Activated CD8-positive, alpha-beta memory T cell treated with anti-CD3 and anti-CD28 coated beads, Interleukin-2, amount 10 ng/mL, durations not matched to agents 7 days and 5 days (primary cell): Measurements from ENCODE around the gene IGSF6. TPM values are rescaled to one million over a fixed set of nuclear protein-coding genes. Genes with fewer than 3 reads are reported as not detected.
"Not testable (repeated sequence)": the region's sequence is repeated elsewhere in the genome, so short reads cannot be mapped to it uniquely, and the experiment has no call there.

ENCODE experiments used
- ATAC-seq: fragments of 150-1000 bp; cut with Tn5 transposase; one replicate; pipeline ENCODE4 v1.10.0; 2021; ENCODE audit warnings: moderate library complexity
- CTCF ChIA-PET: fragments of 350-600 bp; sonication (Branson Sonifier 250); formaldehyde crosslinking; loops from one replicate; lab custom pipeline; 2021; ENCODE audit warnings: antibody characterized with exemption; lab: Charles Lee
- DNase-seq: peaks from one replicate; pipeline ENCODE4 v3.0.0-alpha.2; 2020
- H3K27ac Mint-ChIP-seq: one replicate; pipeline ENCODE4 v1.8.0; 2021; ENCODE audit warnings: mild to moderate bottlenecking, mixed read lengths
- H3K27me3 Mint-ChIP-seq: one replicate; pipeline ENCODE4 v1.8.0; 2021; ENCODE audit warnings: mixed read lengths
- H3K36me3 Mint-ChIP-seq: one replicate; pipeline ENCODE4 v1.8.0; 2021; ENCODE audit warnings: mild to moderate bottlenecking, mixed read lengths
- H3K4me1 Mint-ChIP-seq: one replicate; pipeline ENCODE4 v1.8.0; 2021; ENCODE audit warnings: mixed read lengths
- H3K4me3 Mint-ChIP-seq: one replicate; pipeline ENCODE4 v1.8.0; 2021; ENCODE audit warnings: mild to moderate bottlenecking, moderate library complexity, mixed read lengths
- H3K9me3 Mint-ChIP-seq: one replicate; pipeline ENCODE4 v1.8.0; 2022; ENCODE audit warnings: low read depth, mixed read lengths
- total RNA-seq, 2 experiments: library from RNA; stranded (reverse); gene quantifications; one replicate each; pipeline ENCODE4 v1.2.3, GENCODE V29; 2021

The IGSF6 gene
- total RNA-seq, 2 experiments from 2014 or later, result 0.09 TPM; not detected in 1

GRCh38 chr16:21647562-21648164, 4.7 kb downstream of the IGSF6 start:
- no peak overlapping the region for H3K4me3 Mint-ChIP-seq
- no peaks in the 10 kb centered on the region for H3K27me3 Mint-ChIP-seq
- DNase-seq (no peak), ATAC-seq (peak; percentile 14)
- H3K9me3 Mint-ChIP-seq, result no peaks in the 10 kb centered on the region
- peaks cover 6% of the 10 kb centered on the region for H3K36me3 Mint-ChIP-seq
- peaks cover 55% of the 10 kb centered on the region for H3K4me1 Mint-ChIP-seq
- CTCF ChIA-PET, result interaction anchor here (0.9 to 5.4 kb wide), 5 partner anchors 10 to 61 kb away, joined by 3 to 46 read pairs (median 4); no protein-coding TSS in a partner anchor
- H3K27ac Mint-ChIP-seq, result peak overlapping the region; percentile 91

- DNase-seq (peak; percentile 95), ATAC-seq (peak; percentile 90)
- Mint-ChIP-seq H3K4me3 (peak overlapping the region; percentile 40), H3K4me1 (peaks cover 55% of the 10 kb centered on the region), H3K36me3 (peaks cover 6% of the 10 kb centered on the region), H3K27me3 (no peaks in the 10 kb centered on the region), H3K27ac (peak overlapping the region; percentile 91), H3K9me3 (no peaks in the 10 kb centered on the region)
- CTCF ChIA-PET, result interaction anchor here (0.9 to 5.4 kb wide), 7 partner anchors 11 to 107 kb away, joined by 3 to 46 read pairs (median 6); no protein-coding TSS in a partner anchor
Observed at GRCh38 chr16:21646721-21647561, 5.5 kb downstream of the IGSF6 start.

GRCh38 chr16:21646091-21646490, 6.3 kb downstream of the IGSF6 start:
- Mint-ChIP-seq H3K9me3 (no peaks in the 10 kb centered on the region), H3K36me3 (peaks cover 6% of the 10 kb centered on the region), H3K27ac (peak overlapping the region; percentile 91), H3K27me3 (no peaks in the 10 kb centered on the region), H3K4me3 (peak overlapping the region; percentile 68), H3K4me1 (peaks cover 55% of the 10 kb centered on the region)
- no peak for DNase-seq
- CTCF ChIA-PET, result interaction anchor here (0.8 to 5.4 kb wide), 11 partner anchors 10 to 106 kb away, joined by 3 to 46 read pairs (median 5); no protein-coding TSS in a partner anchor
- no peak for ATAC-seq

- Mint-ChIP-seq H3K4me1 (peaks cover 56% of the 10 kb centered on the region), H3K27me3 (no peaks in the 10 kb centered on the region), H3K4me3 (peak overlapping the region; percentile 68), H3K27ac (peak overlapping the region; percentile 91), H3K36me3 (peaks cover 8% of the 10 kb centered on the region), H3K9me3 (no peaks in the 10 kb centered on the region)
- ATAC-seq (peak; percentile 45), DNase-seq (peak; percentile 58)
- CTCF ChIA-PET, result interaction anchor here (0.7 to 5.4 kb wide), 15 partner anchors 11 to 543 kb away, joined by 3 to 46 read pairs (median 5); no protein-coding TSS in a partner anchor
Observed at GRCh38 chr16:21645261-21645721, 7.1 kb downstream of the IGSF6 start.

GRCh38 chr16:21644674-21645073, 7.7 kb downstream of the IGSF6 start:
- peak overlapping the region; percentile 91 for H3K27ac Mint-ChIP-seq
- CTCF ChIA-PET, result interaction anchor here (1.0 to 5.4 kb wide), 8 partner anchors 13 to 63 kb away, joined by 3 to 46 read pairs (median 6); no protein-coding TSS in a partner anchor
- no peaks in the 10 kb centered on the region for H3K9me3 Mint-ChIP-seq
- H3K36me3 Mint-ChIP-seq, result peaks cover 8% of the 10 kb centered on the region
- DNase-seq (no peak), ATAC-seq (no peak)
- no peaks in the 10 kb centered on the region for H3K27me3 Mint-ChIP-seq
- peak overlapping the region; percentile 68 for H3K4me3 Mint-ChIP-seq
- H3K4me1 Mint-ChIP-seq, result peaks cover 52% of the 10 kb centered on the region

- H3K36me3 Mint-ChIP-seq, result peaks cover 8% of the 10 kb centered on the region
Observed at GRCh38 chr16:21643785-21644184, 8.6 kb downstream of the IGSF6 start.

GRCh38 chr16:21642861-21643260, 9.5 kb downstream of the IGSF6 start:
- no peak overlapping the region for H3K27ac Mint-ChIP-seq
- peaks cover 6% of the 10 kb centered on the region for H3K36me3 Mint-ChIP-seq
- H3K9me3 Mint-ChIP-seq, result no peaks in the 10 kb centered on the region
- ATAC-seq (no peak), DNase-seq (no peak)
- H3K4me3 Mint-ChIP-seq, result no peak overlapping the region
- H3K4me1 Mint-ChIP-seq, result peaks cover 58% of the 10 kb centered on the region
- no peaks in the 10 kb centered on the region for H3K27me3 Mint-ChIP-seq
- CTCF ChIA-PET, result interaction anchor here (1.3 to 7.2 kb wide), 4 partner anchors 14 to 65 kb away, joined by 3 to 99 read pairs (median 30); no protein-coding TSS in a partner anchor

More at GRCh38 chr16:21643785-21644184, 8.6 kb downstream of the IGSF6 start:
- Mint-ChIP-seq H3K27ac (no peak overlapping the region), H3K27me3 (no peaks in the 10 kb centered on the region), H3K9me3 (no peaks in the 10 kb centered on the region), H3K4me1 (peaks cover 59% of the 10 kb centered on the region), H3K4me3 (no peak overlapping the region)
- ATAC-seq, result no peak
- no peak for DNase-seq
- CTCF ChIA-PET, result interaction anchor here (1.0 to 5.4 kb wide), 6 partner anchors 14 to 61 kb away, joined by 3 to 46 read pairs (median 4); no protein-coding TSS in a partner anchor

GRCh38 chr16:21641916-21642315, 10.5 kb downstream of the IGSF6 start:
- Mint-ChIP-seq H3K4me1 (peaks cover 55% of the 10 kb centered on the region), H3K36me3 (peaks cover 4% of the 10 kb centered on the region), H3K9me3 (no peaks in the 10 kb centered on the region), H3K4me3 (no peak overlapping the region), H3K27ac (no peak overlapping the region), H3K27me3 (no peaks in the 10 kb centered on the region)
- DNase-seq (no peak), ATAC-seq (no peak)
- CTCF ChIA-PET, result interaction anchor here (1.3 to 7.2 kb wide), 7 partner anchors 12 to 88 kb away, joined by 3 to 99 read pairs (median 7); no protein-coding TSS in a partner anchor

GRCh38 chr16:21639493-21639892, 12.9 kb downstream of the IGSF6 start:
- Mint-ChIP-seq H3K27ac (no peak overlapping the region), H3K9me3 (no peaks in the 10 kb centered on the region), H3K36me3 (peaks cover 11% of the 10 kb centered on the region), H3K27me3 (no peaks in the 10 kb centered on the region), H3K4me1 (peaks cover 34% of the 10 kb centered on the region), H3K4me3 (no peak overlapping the region)
- CTCF ChIA-PET, result interaction anchor here (0.6 to 7.2 kb wide), 13 partner anchors 18 to 84 kb away, joined by 3 to 99 read pairs (median 5); partner anchors contain the start of gene METTL9
- no peak for DNase-seq
- no peak for ATAC-seq

- Mint-ChIP-seq H3K4me3 (no peak overlapping the region), H3K27ac (peak overlapping the region; percentile 79), H3K36me3 (peaks cover 8% of the 10 kb centered on the region), H3K9me3 (no peaks in the 10 kb centered on the region), H3K27me3 (no peaks in the 10 kb centered on the region), H3K4me1 (peaks cover 27% of the 10 kb centered on the region)
- ATAC-seq (peak; percentile 67), DNase-seq (peak; percentile 51)
- CTCF ChIA-PET, result interaction anchor here (0.6 to 7.2 kb wide), 10 partner anchors 17 to 1145 kb away, joined by 3 to 99 read pairs (median 8); partner anchors contain the start of gene METTL9
Observed at GRCh38 chr16:21638573-21638975, 13.8 kb downstream of the IGSF6 start.

- DNase-seq (no peak), ATAC-seq (no peak)
- Mint-ChIP-seq H3K9me3 (no peaks in the 10 kb centered on the region), H3K4me3 (no peak overlapping the region), H3K27ac (no peak overlapping the region), H3K4me1 (peaks cover 27% of the 10 kb centered on the region), H3K36me3 (peaks cover 8% of the 10 kb centered on the region), H3K27me3 (no peaks in the 10 kb centered on the region)
- CTCF ChIA-PET, result interaction anchor here (0.9 to 7.2 kb wide), 8 partner anchors 16 to 71 kb away, joined by 3 to 99 read pairs (median 4); no protein-coding TSS in a partner anchor
Observed at GRCh38 chr16:21637032-21637968, 15.1 kb downstream of the IGSF6 start.

- DNase-seq, ATAC-seq, H3K9me3 Mint-ChIP-seq, H3K36me3 Mint-ChIP-seq, H3K27me3 Mint-ChIP-seq, H3K27ac Mint-ChIP-seq, H3K4me3 Mint-ChIP-seq, CTCF ChIA-PET: not testable (repeated sequence)
- peaks cover 26% of the 10 kb centered on the region for H3K4me1 Mint-ChIP-seq
Observed at GRCh38 chr16:21635694-21636093, 16.7 kb downstream of the IGSF6 start.
